MG63 (cell line): ENCODE data around the gene NR1H3. TPM values are rescaled to one million over a fixed set of nuclear protein-coding genes. Genes with fewer than 3 reads are reported as not detected.
"Not testable (repeated sequence)": the region's sequence is repeated elsewhere in the genome, so short reads cannot be mapped to it uniquely, and the experiment has no call there.

Experiments
- DNase-seq: peaks from one replicate; pipeline ENCODE4 v3.0.0-alpha.2; 2020
- H3K27me3 ChIP-seq: fragments of 250-450 bp; sonication (Bioruptor Pico); 2 replicates; pipeline ENCODE4 v1.5.1; 2020; ENCODE audit warnings: mild to moderate bottlenecking, moderate library complexity
- H3K36me3 ChIP-seq: fragments of 250-450 bp; sonication (Bioruptor Pico); 2 replicates; pipeline ENCODE4 v1.5.1; 2020; ENCODE audit warnings: mild to moderate bottlenecking, moderate library complexity
- H3K4me3 ChIP-seq: fragments of 250-450 bp; sonication (Bioruptor Pico); 2 replicates; pipeline ENCODE4 v1.5.1; 2020; ENCODE audit warnings: mild to moderate bottlenecking, moderate library complexity
- H3K9me3 ChIP-seq: fragments of 250-450 bp; sonication (Bioruptor Pico); 2 replicates; pipeline ENCODE4 v1.5.1; 2020; ENCODE audit warnings: mild to moderate bottlenecking, moderate library complexity
- total RNA-seq: library from RNA; depleted of rRNA; stranded (reverse); fragments of >200 nt; shearing (Covaris generic); gene quantifications from 2 replicates; pipeline ENCODE4 v1.2.3, GENCODE V29; 2014; ENCODE audit warnings: low replicate concordance; rRNA removed

Gene NR1H3
- total RNA-seq = 11.3 and 12.6 TPM in 2 replicates

GRCh38 chr11:47257517-47258316, at the start of gene NR1H3:
NR1H3 (plus strand) TSS chr11:47257996; CDS start chr11:47259217, 1,221 bp downstream.
- Histone ChIP-seq H3K27me3 (no peaks in the 10 kb centered on the region), H3K4me3 (peak within 1 kb of the TSS; percentile 26), H3K9me3 (no peaks in the 10 kb centered on the region), H3K36me3 (no peaks in the 10 kb centered on the region)
- DNase-seq = peak; percentile 87

GRCh38 chr11:47208008-47208552, 49.7 kb upstream of the NR1H3 start:
- not testable (repeated sequence) for H3K9me3 ChIP-seq, DNase-seq, H3K27me3 ChIP-seq, H3K36me3 ChIP-seq, H3K4me3 ChIP-seq

DNA sequence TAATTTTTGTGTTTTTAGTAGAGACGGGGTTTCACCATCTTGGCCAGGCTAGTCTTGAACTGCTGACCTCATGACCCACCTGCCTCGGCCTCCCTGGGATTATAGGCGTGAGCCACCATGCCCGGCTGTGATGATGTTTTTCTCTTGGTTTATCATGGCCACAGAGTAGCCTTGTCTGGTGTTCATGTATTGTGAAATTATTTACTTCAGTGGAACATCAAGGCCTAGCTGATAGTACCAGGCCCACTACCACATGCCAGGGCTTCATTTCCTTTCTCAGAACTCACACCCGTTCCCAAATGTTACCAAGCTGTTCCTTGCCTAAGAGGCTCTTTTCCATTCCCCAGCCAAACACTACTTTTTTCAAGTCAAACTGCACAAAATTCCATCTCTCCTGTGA, 49.2 kb upstream of the NR1H3 start:
- Histone ChIP-seq H3K36me3 (no peaks in the 10 kb centered on the region), H3K9me3 (no peaks in the 10 kb centered on the region), H3K27me3 (no peaks in the 10 kb centered on the region), H3K4me3 (no peak overlapping the region)
- no peak for DNase-seq

GRCh38 chr11:47212938-47213337, 44.9 kb upstream of the NR1H3 start:
- no peaks in the 10 kb centered on the region for H3K9me3 ChIP-seq
- no peak for DNase-seq
- H3K27me3 ChIP-seq = no peaks in the 10 kb centered on the region
- H3K4me3 ChIP-seq = no peak overlapping the region
- H3K36me3 ChIP-seq = no peaks in the 10 kb centered on the region

GRCh38 chr11:47213950-47214565, 43.7 kb upstream of the NR1H3 start:
- peak; percentile 98 for DNase-seq
- peaks cover 3% of the 10 kb centered on the region; the same call in 1 of the 2 replicates for H3K36me3 ChIP-seq
- peak overlapping the region; percentile 60 for H3K4me3 ChIP-seq
- no peaks in the 10 kb centered on the region for H3K27me3 ChIP-seq
- no peaks in the 10 kb centered on the region for H3K9me3 ChIP-seq

- Histone ChIP-seq H3K9me3 (no peaks in the 10 kb centered on the region), H3K27me3 (no peaks in the 10 kb centered on the region)
These were observed 42.4 kb upstream of the NR1H3 start for GRCh38 chr11:47215366-47215910.

GRCh38 chr11:47216121-47216798, 41.5 kb upstream of the NR1H3 start:
- Histone ChIP-seq H3K36me3 (peaks cover 11% of the 10 kb centered on the region; the same call in 1 of the 2 replicates), H3K4me3 (peak overlapping the region; percentile 60), H3K9me3 (no peaks in the 10 kb centered on the region), H3K27me3 (no peaks in the 10 kb centered on the region)
- DNase-seq = peak; percentile 88

More at GRCh38 chr11:47215366-47215910, 42.4 kb upstream of the NR1H3 start:
- Histone ChIP-seq H3K36me3 (peaks cover 11% of the 10 kb centered on the region; the same call in 1 of the 2 replicates), H3K4me3 (peak overlapping the region; percentile 60)
- no peak for DNase-seq

DNA sequence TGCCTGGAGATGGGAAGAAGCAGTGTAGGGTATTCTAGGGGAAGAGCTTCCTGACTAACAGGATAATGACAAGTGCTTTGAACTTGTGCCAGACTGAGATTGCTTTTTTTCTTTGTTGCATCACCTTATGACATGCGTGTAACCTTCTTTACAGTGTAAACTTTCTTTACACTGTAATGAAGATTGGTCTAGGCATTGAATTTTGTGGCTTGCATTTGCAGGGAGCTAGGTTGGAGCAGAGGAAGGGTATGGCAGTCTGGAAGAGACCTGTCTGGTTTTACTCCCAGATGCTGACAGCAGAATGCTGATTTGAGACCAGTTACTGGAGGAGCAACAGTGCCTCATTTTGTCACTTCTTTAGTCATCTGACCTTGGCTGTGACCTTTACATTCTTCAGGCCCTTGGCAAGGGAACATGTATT, 37.4 kb upstream of the NR1H3 start:
- DNase-seq = no peak
- Histone ChIP-seq H3K4me3 (no peak overlapping the region), H3K27me3 (no peaks in the 10 kb centered on the region), H3K36me3 (peaks cover 20% of the 10 kb centered on the region), H3K9me3 (no peaks in the 10 kb centered on the region)

GRCh38 chr11:47222696-47223095, 35.1 kb upstream of the NR1H3 start:
- Histone ChIP-seq H3K27me3 (no peaks in the 10 kb centered on the region), H3K9me3 (no peaks in the 10 kb centered on the region), H3K4me3 (no peak overlapping the region), H3K36me3 (peaks cover 27% of the 10 kb centered on the region)
- DNase-seq = no peak

GRCh38 chr11:47225552-47226400, 32.0 kb upstream of the NR1H3 start:
- H3K4me3 ChIP-seq = no peak overlapping the region
- H3K36me3 ChIP-seq = peaks cover 17% of the 10 kb centered on the region
- H3K9me3 ChIP-seq = no peaks in the 10 kb centered on the region
- no peaks in the 10 kb centered on the region for H3K27me3 ChIP-seq
- no peak for DNase-seq

- peaks cover 9% of the 10 kb centered on the region for H3K36me3 ChIP-seq
- no peaks in the 10 kb centered on the region for H3K27me3 ChIP-seq
- no peak for DNase-seq
- H3K9me3 ChIP-seq = no peaks in the 10 kb centered on the region
- H3K4me3 ChIP-seq = no peak overlapping the region
These were observed 28.6 kb upstream of the NR1H3 start for GRCh38 chr11:47229161-47229560.

DNA sequence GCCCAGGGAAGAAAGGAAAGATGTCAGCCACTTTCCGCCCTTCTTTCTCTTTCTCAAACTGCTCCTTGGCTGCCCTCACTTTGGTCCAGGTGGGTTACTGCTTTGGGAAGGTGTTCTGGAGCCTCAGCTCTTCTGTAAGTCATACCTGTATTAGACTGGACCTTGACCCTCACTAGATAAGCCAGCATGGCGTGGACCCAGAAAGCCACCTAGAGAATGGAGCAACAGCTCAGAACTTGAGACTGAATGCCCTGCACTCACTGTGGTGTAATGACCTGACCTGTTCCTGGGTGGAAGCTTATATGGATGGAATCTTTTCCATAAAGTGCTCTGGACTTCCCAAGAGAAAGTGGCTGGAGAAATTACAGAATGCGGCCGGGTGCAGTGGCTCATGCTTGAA, 24.7 kb upstream of the NR1H3 start:
- H3K4me3 ChIP-seq = no peak overlapping the region
- no peaks in the 10 kb centered on the region for H3K27me3 ChIP-seq
- H3K36me3 ChIP-seq = peaks cover 11% of the 10 kb centered on the region
- no peak for DNase-seq
- H3K9me3 ChIP-seq = no peaks in the 10 kb centered on the region

- peak; percentile 49 for DNase-seq
- peaks cover 17% of the 10 kb centered on the region for H3K36me3 ChIP-seq
- no peaks in the 10 kb centered on the region for H3K9me3 ChIP-seq
- no peak overlapping the region for H3K4me3 ChIP-seq
- no peaks in the 10 kb centered on the region for H3K27me3 ChIP-seq
These were observed 23.7 kb upstream of the NR1H3 start for GRCh38 chr11:47233989-47234668.

DNA sequence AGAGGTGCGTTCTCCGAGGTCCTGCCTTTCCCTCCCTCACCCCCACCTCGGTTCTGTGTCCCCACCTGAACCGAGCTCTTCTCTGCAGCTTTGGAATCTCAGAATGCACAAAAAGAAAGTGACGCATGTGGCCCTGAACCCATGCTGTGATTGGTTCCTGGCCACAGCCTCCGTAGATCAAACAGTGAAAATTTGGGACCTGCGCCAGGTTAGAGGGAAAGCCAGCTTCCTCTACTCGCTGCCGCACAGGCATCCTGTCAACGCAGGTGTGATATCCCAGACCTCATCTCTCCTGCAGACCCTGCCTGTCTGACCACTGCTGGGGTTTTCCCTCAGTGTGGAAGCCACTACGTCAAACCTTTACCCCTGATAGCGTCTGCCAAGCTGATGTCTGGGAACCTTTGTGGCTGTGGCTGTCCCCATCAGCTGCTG, 23.1 kb upstream of the NR1H3 start:
- no peaks in the 10 kb centered on the region for H3K9me3 ChIP-seq
- no peaks in the 10 kb centered on the region for H3K27me3 ChIP-seq
- H3K4me3 ChIP-seq = no peak overlapping the region
- no peak for DNase-seq
- peaks cover 23% of the 10 kb centered on the region for H3K36me3 ChIP-seq

DNA sequence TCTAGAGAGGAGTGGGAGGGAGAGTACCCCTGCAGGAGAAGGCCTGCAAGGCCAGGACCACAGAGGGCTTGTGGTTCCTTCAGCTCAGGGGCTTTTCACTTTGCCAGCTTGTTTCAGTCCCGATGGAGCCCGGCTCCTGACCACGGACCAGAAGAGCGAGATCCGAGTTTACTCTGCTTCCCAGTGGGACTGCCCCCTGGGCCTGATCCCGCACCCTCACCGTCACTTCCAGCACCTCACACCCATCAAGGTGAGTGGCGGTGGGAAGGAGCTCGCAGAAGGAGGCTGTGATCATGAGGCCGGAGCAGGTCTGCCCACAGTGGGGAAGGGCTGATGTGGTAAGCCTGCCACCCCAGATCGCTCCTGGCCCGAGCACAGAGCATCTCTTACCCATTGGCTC, 22.6 kb upstream of the NR1H3 start:
- peaks cover 28% of the 10 kb centered on the region for H3K36me3 ChIP-seq
- H3K4me3 ChIP-seq = no peak overlapping the region
- DNase-seq = no peak
- H3K27me3 ChIP-seq = no peaks in the 10 kb centered on the region
- H3K9me3 ChIP-seq = no peaks in the 10 kb centered on the region
